Fibroblast of skin of back (primary cell): ENCODE data around the gene EME2.
"Not testable (repeated sequence)": the region's sequence is repeated elsewhere in the genome, so short reads cannot be mapped to it uniquely, and the experiment has no call there.

Experiments used
- DNase-seq: peaks from one replicate; pipeline ENCODE4 v3.0.0-alpha.2; 2013

The EME2 gene

GRCh38 chr16:1791943-1792812, 19.6 kb downstream of the EME2 start:
- no peak for DNase-seq

- DNase-seq: no peak
Measured at GRCh38 chr16:1792836-1793577, 20.4 kb downstream of the EME2 start.

- DNase-seq: no peak
Measured at GRCh38 chr16:1793578-1794220, 21.1 kb downstream of the EME2 start, which contains the start of gene IGFALS. Gene IGFALS (minus strand): TSS chr16:1793705. CDS start chr16:1793652, 53 bp downstream.

- DNase-seq: no peak
Measured at GRCh38 chr16:1794221-1794871, 21.7 kb downstream of the EME2 start.

- DNase-seq: no peak
Measured at GRCh38 chr16:1794908-1795666, 22.5 kb downstream of the EME2 start.

- not testable (repeated sequence) for DNase-seq
Measured at GRCh38 chr16:1799263-1799662, 26.7 kb downstream of the EME2 start.

- no peak for DNase-seq
Measured at GRCh38 chr16:1800701-1801100, 28.1 kb downstream of the EME2 start.

- no peak for DNase-seq
Measured at GRCh38 chr16:1807626-1808025, 35.0 kb downstream of the EME2 start.

GRCh38 chr16:1808691-1809090, 36.1 kb downstream of the EME2 start:
- DNase-seq: no peak

- DNase-seq: no peak
Measured at GRCh38 chr16:1809281-1809801, 36.7 kb downstream of the EME2 start.

GRCh38 chr16:1810106-1810505, 37.5 kb downstream of the EME2 start:
- no peak for DNase-seq

- no peak for DNase-seq
Measured at GRCh38 chr16:1810536-1810935, 37.9 kb downstream of the EME2 start.

GRCh38 chr16:1812732-1813163, 40.1 kb downstream of the EME2 start:
- DNase-seq: peak; percentile 57

GRCh38 chr16:1815461-1815860, 42.9 kb downstream of the EME2 start:
- DNase-seq: no peak

GRCh38 chr16:1816396-1817275, 44.0 kb downstream of the EME2 start:
- DNase-seq: no peak

- DNase-seq: no peak
Measured at GRCh38 chr16:1817276-1817589, 44.6 kb downstream of the EME2 start.

- DNase-seq: no peak
Measured at GRCh38 chr16:1817716-1818115, 45.1 kb downstream of the EME2 start.

- DNase-seq: no peak
Measured at GRCh38 chr16:1818204-1818872, 45.7 kb downstream of the EME2 start.

GRCh38 chr16:1818873-1819525, 46.4 kb downstream of the EME2 start:
- no peak for DNase-seq

GRCh38 chr16:1819611-1820010, 47.0 kb downstream of the EME2 start:
- no peak for DNase-seq
